Left ventricle myocardium inferior (tissue), 1 donor: ENCODE data around the gene PRR5L. TPM values are rescaled to one million over a fixed set of nuclear protein-coding genes. Genes with fewer than 3 reads are reported as not detected.

Source experiments
- DNase-seq: peaks from one replicate; pipeline ENCODE4 v3.0.0-alpha.2; 2020
- H3K27ac ChIP-seq: fragments of 200-600 bp; replicated peaks from 2 replicates; pipeline ENCODE4 v1.8.0; 2021
- H3K27me3 ChIP-seq: fragments of 200-600 bp; 2 replicates; pipeline ENCODE4 v1.8.0; 2021; ENCODE audit warnings: low read depth
- H3K36me3 ChIP-seq: fragments of 200-600 bp; 2 replicates; pipeline ENCODE4 v1.8.0; 2021
- H3K4me1 ChIP-seq: fragments of 200-600 bp; 2 replicates; pipeline ENCODE4 v1.8.0; 2021
- H3K4me3 ChIP-seq: fragments of 200-600 bp; 2 replicates; pipeline ENCODE4 v1.8.0; 2021; ENCODE audit warnings: mild to moderate bottlenecking, moderate library complexity
- H3K9me3 ChIP-seq: fragments of 200-600 bp; replicated peaks from 2 replicates; pipeline ENCODE4 v1.8.0; 2021
- CTCF ChIP-seq: fragments of 200-600 bp; IDR thresholded peaks from 2 replicates; pipeline ENCODE4 v1.8.0; 2021; ENCODE audit warnings: antibody characterized with exemption, mild to moderate bottlenecking, borderline replicate concordance
- intact Hi-C: fragments of 100-400 bp; cut with micrococcal nuclease; formaldehyde crosslinking; loops from one replicate; pipeline ENCODE4 v1.11.0; 2022
- total RNA-seq: library from RNA; stranded (reverse); fragmentation: NEBNext Ultra II Directional; extraction: Animal tissue kit (Norgen Biotek cat#: 25700); gene quantifications from one replicate; pipeline ENCODE4 v1.2.1, GENCODE V29; 2021
- donor health status: DM: no; HTN: yes; CAD: no; lungs with severe emphysema.

PRR5L gene
- total RNA-seq, 1 donor from 2014 or later = 1.3 TPM

- H3K9me3 ChIP-seq = no peaks in the 10 kb centered on the region
- H3K27ac ChIP-seq = no peak overlapping the region
- DNase-seq = no peak
Observed at GRCh38 chr11:36388071-36388470, 92.0 kb downstream of the PRR5L start.

GRCh38 chr11:36388951-36389350 is 92.9 kb downstream of the PRR5L start:
- Histone ChIP-seq H3K4me1 (no peaks in the 10 kb centered on the region), H3K4me3 (no peak overlapping the region), H3K9me3 (no peaks in the 10 kb centered on the region), H3K27me3 (no peaks in the 10 kb centered on the region), H3K36me3 (peaks cover 3% of the 10 kb centered on the region), H3K27ac (no peak overlapping the region)
- intact Hi-C loops = no loop called here
- TF ChIP-seq CTCF = no peak
- DNase-seq = no peak

More at GRCh38 chr11:36388071-36388470, 92.0 kb downstream of the PRR5L start:
- no peak for TF ChIP-seq CTCF
- intact Hi-C loops = no loop called here
- no peak overlapping the region for H3K4me3 ChIP-seq
- no peaks in the 10 kb centered on the region for H3K4me1 ChIP-seq
- H3K36me3 ChIP-seq = no peaks in the 10 kb centered on the region
- H3K27me3 ChIP-seq = no peaks in the 10 kb centered on the region

- no peaks in the 10 kb centered on the region for H3K27me3 ChIP-seq
- no peak overlapping the region for H3K27ac ChIP-seq
- no peaks in the 10 kb centered on the region for H3K9me3 ChIP-seq
- H3K4me1 ChIP-seq = no peaks in the 10 kb centered on the region
- TF ChIP-seq CTCF = no peak
- no peak for DNase-seq
- intact Hi-C loops = no loop called here
- H3K4me3 ChIP-seq = no peak overlapping the region
- H3K36me3 ChIP-seq = peaks cover 4% of the 10 kb centered on the region
Observed at GRCh38 chr11:36389811-36390210, 93.7 kb downstream of the PRR5L start.

GRCh38 chr11:36390963-36391471 is 94.9 kb downstream of the PRR5L start:
- TF ChIP-seq CTCF = no peak
- H3K27me3 ChIP-seq = no peaks in the 10 kb centered on the region
- H3K4me1 ChIP-seq = no peaks in the 10 kb centered on the region
- intact Hi-C loops = no loop called here
- no peak overlapping the region for H3K4me3 ChIP-seq
- H3K36me3 ChIP-seq = peaks cover 4% of the 10 kb centered on the region
- DNase-seq = no peak
- no peaks in the 10 kb centered on the region for H3K9me3 ChIP-seq
- no peak overlapping the region for H3K27ac ChIP-seq

- Histone ChIP-seq H3K4me1 (no peaks in the 10 kb centered on the region), H3K36me3 (peaks cover 4% of the 10 kb centered on the region), H3K4me3 (no peak overlapping the region), H3K27ac (no peak overlapping the region), H3K27me3 (no peaks in the 10 kb centered on the region), H3K9me3 (no peaks in the 10 kb centered on the region)
- TF ChIP-seq CTCF = no peak
- DNase-seq = no peak
- intact Hi-C loops = no loop called here
Observed at GRCh38 chr11:36392196-36392595, 96.1 kb downstream of the PRR5L start.
